Urinary bladder (tissue), 4 donors: ENCODE results near the gene RFT1. TPM values are rescaled to one million over a fixed set of nuclear protein-coding genes. Genes with fewer than 3 reads are reported as not detected.
A peak's percentile ranks its signal among the peaks of the same experiment; 100 is the strongest.

Source experiments
- DNase-seq: peaks from one replicate; pipeline ENCODE4 v3.0.0-alpha.2; 2015; ENCODE audit errors: extremely low spot score
- H3K27ac ChIP-seq: one replicate; pipeline ENCODE4 v1.5.1; 2013; ENCODE audit warnings: low read depth, mild to moderate bottlenecking, moderate library complexity
- H3K36me3 ChIP-seq: one replicate; pipeline ENCODE4 v1.6.1; 2013; ENCODE audit warnings: mild to moderate bottlenecking, moderate library complexity; ENCODE audit not compliant: insufficient read depth
- H3K4me1 ChIP-seq: one replicate; pipeline ENCODE4 v1.6.1; 2013; ENCODE audit warnings: mild to moderate bottlenecking, moderate library complexity; ENCODE audit not compliant: insufficient read depth
- H3K4me3 ChIP-seq: one replicate; pipeline ENCODE4 v1.5.1; 2013; ENCODE audit warnings: low read depth, low read length
- WGBS: extraction: QIAGEN DNeasy Blood & Tissue Kit; methylation state at CpG from one replicate; pipeline ENCODE4 v1.1.7; 2013; 5-methylcytosine and 5-hydroxymethylcytosine counted together
- polyA plus RNA-seq: library from polyadenylated mRNA; stranded (reverse); fragments of 200-250 nt; gene quantifications from one replicate; pipeline ENCODE4 v1.2.3, GENCODE V29; 2013
- total RNA-seq: library from RNA; depleted of rRNA; stranded (reverse); fragments of >200 nt; gene quantifications from one replicate; pipeline ENCODE4 v1.2.3, GENCODE V29; 2014
- donor health status: healthy with polysubstance abuse.
- donor health status: healthy.

The RFT1 gene
- total and polyA plus RNA-seq, 2 donors = 11.5 to 14.2 TPM

GRCh38 chr3:53149006-53149690 is 18.9 kb upstream of the RFT1 start:
- no peak overlapping the region for H3K27ac ChIP-seq
- H3K36me3 ChIP-seq = no peaks in the 10 kb centered on the region
- no peaks in the 10 kb centered on the region for H3K4me1 ChIP-seq
- no peak for DNase-seq
- 88% methylated on average over 13 of the region's 13 CpGs for WGBS
- H3K4me3 ChIP-seq = no peak overlapping the region

DNA sequence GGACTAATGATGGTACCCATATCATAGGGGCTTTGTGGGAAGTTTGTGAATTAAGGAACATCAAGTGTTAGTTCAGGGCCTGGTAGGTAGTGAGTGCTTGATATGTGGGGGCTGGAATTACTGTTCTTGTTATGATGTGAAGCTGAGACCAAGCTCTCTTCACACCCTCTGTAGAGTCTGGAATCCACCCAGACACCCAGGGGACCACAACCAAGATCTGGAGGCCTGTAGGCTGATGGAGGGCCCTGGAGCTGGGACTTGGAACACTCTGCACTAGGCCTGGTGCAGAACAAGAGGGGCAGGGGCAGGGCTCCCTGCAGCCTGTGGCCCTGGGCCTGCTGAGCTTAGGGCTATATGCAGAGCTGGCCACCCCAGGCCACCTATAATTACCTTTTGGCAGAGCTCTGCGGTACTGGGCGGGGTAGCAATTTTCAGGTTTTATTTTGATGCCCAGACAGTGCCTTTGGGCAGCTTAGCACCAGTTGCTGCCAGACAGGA is 17.7 kb upstream of the RFT1 start:
- WGBS = 83% methylated on average over 2 of the region's 2 CpGs
- Histone ChIP-seq H3K36me3 (no peaks in the 10 kb centered on the region), H3K4me3 (no peak overlapping the region), H3K4me1 (no peaks in the 10 kb centered on the region), H3K27ac (no peak overlapping the region)
- DNase-seq = no peak

DNA sequence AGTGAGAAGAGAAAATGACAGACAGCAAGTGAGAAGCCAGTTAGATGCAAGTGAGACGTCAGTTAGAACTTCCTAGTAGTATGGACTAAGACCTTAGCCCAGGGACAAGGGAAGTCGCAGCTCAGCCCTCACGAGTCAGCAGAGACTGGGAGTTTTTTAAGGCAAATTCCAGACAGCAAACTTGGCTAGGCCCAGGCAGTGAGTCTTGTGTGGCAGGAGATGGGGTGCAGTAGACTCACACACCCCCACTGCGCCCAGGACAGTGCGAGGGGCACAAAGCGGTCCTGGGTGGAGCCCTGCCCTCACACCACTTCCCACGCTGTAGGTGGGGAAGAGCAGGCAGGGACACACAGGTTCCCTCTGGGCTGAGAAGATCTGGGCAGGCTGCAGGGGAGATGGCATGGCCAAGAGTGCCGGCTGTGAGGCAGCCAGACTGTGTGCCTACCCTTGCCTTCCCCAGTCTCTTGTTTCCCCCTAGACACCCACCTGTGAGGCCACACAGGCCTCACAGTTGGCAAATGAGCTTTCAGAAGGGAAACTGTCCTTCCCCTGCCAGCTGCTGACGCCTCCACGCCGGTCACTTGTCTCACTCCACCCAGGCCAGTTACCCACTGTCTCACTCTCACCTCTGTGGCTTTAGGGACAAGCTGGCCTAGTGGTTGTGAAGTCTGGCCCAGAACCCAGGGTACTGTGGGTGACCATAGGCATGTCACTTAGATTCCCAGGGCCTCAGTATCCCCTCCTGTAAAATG is 17.1 kb upstream of the RFT1 start:
- WGBS = 86% methylated on average over 11 of the region's 11 CpGs

GRCh38 chr3:53146319-53146891 is 16.2 kb upstream of the RFT1 start:
- Histone ChIP-seq H3K27ac (no peak overlapping the region), H3K4me1 (no peaks in the 10 kb centered on the region), H3K36me3 (no peaks in the 10 kb centered on the region), H3K4me3 (no peak overlapping the region)
- WGBS = 83% methylated on average over 7 of the region's 7 CpGs
- DNase-seq = no peak

More for the DNA sequence above, 17.1 kb upstream of the RFT1 start:
- H3K4me1 ChIP-seq = no peaks in the 10 kb centered on the region
- no peak overlapping the region for H3K4me3 ChIP-seq
- DNase-seq = no peak
- H3K36me3 ChIP-seq = no peaks in the 10 kb centered on the region
- no peak overlapping the region for H3K27ac ChIP-seq

DNA sequence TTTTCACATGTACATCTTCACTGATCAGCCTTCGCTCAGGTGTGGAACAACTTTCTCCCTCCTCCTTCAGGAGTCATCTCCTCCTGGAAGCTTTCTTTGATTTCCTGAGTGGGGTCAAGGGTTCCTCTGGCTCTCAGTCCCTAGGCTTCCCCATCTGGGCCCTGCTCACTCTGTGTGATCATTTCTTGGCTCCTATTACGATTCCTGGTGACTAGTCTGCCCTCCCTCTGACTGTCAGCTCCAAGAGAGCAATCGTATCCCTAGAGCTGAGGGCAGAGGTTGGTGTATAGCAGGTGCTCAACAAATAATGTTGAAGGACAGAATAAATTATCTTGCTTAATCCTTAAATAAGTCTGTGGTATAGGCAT is 15.5 kb upstream of the RFT1 start:
- no peak for DNase-seq
- H3K4me3 ChIP-seq = no peak overlapping the region
- WGBS = 67% methylated on average over 3 of the region's 3 CpGs
- no peaks in the 10 kb centered on the region for H3K4me1 ChIP-seq
- no peak overlapping the region for H3K27ac ChIP-seq
- no peaks in the 10 kb centered on the region for H3K36me3 ChIP-seq

- H3K4me1 ChIP-seq = no peaks in the 10 kb centered on the region
- DNase-seq = no peak
- peak overlapping the region; percentile 30 for H3K27ac ChIP-seq
- no peaks in the 10 kb centered on the region for H3K36me3 ChIP-seq
- 71% methylated on average over 11 of the region's 11 CpGs for WGBS
- H3K4me3 ChIP-seq = no peak overlapping the region
These were observed 14.9 kb upstream of the RFT1 start for GRCh38 chr3:53144862-53145712.

DNA sequence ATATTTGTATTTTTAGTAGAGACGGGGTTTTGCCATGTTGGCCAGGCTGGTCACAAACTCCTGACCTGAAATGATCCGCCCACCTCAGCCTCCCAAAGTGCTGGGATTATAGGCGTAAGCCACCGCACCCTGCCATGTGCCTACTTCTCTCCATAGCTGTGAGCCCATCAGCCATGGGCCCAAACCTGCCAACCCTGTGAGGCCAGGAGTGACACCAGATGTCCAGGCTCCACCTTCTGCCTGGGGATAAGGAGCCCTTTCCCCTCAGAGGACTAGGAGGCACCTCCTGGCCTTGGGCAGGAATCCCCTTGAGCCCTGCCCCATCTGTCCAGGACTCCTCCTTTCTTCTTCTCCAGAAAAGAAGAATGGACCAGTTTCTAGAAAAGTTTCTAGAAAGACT is 14.2 kb upstream of the RFT1 start:
- H3K36me3 ChIP-seq = no peaks in the 10 kb centered on the region

DNA sequence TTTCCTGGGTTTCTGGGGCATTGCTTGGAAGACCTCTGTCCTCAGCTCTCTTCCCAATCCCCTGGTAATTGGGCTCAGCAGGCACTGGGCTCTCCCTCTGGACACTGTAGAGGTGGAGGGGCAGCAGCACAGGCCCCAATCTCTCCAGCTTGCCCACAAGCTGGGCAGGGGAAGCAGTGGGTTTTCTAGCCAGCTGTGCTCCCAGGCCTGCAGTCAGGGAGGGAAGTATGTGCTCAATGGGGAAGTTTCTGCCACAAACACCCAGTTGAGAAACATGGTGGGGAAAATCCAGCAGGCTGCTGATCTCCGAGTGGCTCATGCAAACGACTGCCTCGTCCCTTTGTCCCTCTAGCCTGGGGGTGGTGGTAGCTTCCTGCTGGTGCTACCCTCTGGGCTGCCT is 12.8 kb upstream of the RFT1 start:
- DNase-seq = no peak
- 64% methylated on average over 3 of the region's 3 CpGs for WGBS
- Histone ChIP-seq H3K4me3 (no peak overlapping the region), H3K27ac (no peak overlapping the region), H3K4me1 (no peaks in the 10 kb centered on the region), H3K36me3 (no peaks in the 10 kb centered on the region)

More for the DNA sequence above, 14.2 kb upstream of the RFT1 start:
- Histone ChIP-seq H3K4me1 (no peaks in the 10 kb centered on the region), H3K4me3 (no peak overlapping the region), H3K27ac (no peak overlapping the region)
- no peak for DNase-seq
- 92% methylated on average over 4 of the region's 4 CpGs for WGBS

- 76% methylated on average over 6 of the region's 6 CpGs for WGBS
- H3K27ac ChIP-seq = no peak overlapping the region
- no peaks in the 10 kb centered on the region for H3K36me3 ChIP-seq
- no peaks in the 10 kb centered on the region for H3K4me1 ChIP-seq
- H3K4me3 ChIP-seq = no peak overlapping the region
- no peak for DNase-seq
These were observed 10.9 kb upstream of the RFT1 start for GRCh38 chr3:53140847-53141845.

DNA sequence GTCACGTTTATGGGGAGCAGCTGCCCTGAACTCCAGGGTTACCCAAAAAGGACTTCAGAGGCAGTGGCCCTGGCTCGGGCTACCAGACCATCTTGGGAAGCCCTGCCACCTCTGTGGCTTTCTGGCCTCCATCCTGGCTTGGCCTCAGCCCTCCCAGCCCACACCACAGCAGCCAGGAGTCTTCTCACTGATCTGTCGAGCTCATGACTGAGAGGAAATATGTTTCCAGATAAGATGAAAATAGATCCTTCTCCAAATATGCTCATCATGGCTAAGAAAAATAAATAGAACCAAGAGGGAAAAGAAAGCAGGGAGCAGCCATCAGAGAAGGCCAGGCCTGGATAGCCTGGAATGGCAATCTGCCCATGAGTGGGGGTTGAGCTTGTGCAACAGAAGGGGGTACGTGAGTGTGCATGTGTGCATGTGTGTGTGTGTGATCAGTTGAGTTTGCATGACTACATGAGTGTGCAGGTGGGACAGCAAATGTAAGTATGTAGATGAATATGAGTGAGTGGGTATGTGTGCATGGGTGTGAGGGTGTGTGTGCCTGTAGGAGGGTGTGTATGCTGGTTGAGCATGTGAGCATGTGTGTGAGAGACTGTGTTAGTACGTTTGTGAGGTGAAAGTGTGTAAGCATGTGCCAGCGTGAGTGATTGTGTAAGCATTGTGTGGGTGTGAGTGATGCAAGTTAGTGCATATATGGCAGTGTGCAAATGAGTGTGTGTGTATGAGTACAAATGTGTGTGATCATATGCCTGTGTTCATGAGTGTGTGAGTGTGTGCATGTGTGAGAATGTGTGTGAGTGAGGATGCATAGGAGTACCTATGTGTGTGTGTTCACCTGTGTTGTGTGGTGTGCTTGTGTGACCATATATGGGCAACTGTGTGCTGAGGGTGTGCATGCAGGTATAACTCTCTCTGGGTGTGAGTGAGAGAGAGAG is 9.9 kb upstream of the RFT1 start:
- H3K4me3 ChIP-seq = no peak overlapping the region
- no peak overlapping the region for H3K27ac ChIP-seq
- H3K4me1 ChIP-seq = no peaks in the 10 kb centered on the region
- DNase-seq = no peak
- H3K36me3 ChIP-seq = no peaks in the 10 kb centered on the region
- WGBS = 37% methylated on average over 6 of the region's 6 CpGs

DNA sequence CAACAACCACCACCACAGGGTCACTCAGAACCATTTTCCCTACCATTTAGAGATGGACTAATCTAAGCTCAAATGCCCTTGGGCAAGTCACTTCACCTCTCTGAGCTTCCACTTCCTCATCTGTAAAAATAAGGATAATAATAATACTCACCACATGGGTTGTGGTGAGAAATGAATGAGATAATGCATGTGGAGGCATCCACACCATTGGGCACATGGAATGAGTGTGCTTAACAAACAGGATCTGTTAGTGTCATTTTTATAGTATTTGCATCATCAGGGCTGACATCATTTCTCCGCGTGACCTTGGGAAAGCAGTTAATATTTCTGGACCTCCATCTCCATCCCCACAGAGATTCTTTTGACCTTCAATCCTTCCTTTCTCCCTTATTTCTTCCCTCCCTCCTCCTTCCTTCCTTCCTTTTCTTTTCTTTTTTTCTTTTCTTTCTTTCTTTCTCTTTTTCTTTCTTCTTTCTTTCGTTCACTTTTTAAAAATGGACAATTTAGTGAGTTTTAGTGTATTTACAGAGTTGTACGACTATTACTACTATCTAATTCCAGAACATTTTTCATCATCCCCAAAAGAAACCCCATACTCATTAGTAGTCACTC is 7.7 kb upstream of the RFT1 start:
- Histone ChIP-seq H3K4me3 (no peak overlapping the region), H3K4me1 (no peaks in the 10 kb centered on the region), H3K27ac (no peak overlapping the region), H3K36me3 (no peaks in the 10 kb centered on the region)
- DNase-seq = no peak
- 89% methylated on average over 4 of the region's 4 CpGs for WGBS
